Prostate gland (tissue), 2 donors: ENCODE results near the gene CCSER1. TPM values are rescaled to one million over a fixed set of nuclear protein-coding genes. Genes with fewer than 3 reads are reported as not detected.

ENCODE experiments used
- DNase-seq: peaks from one replicate; pipeline ENCODE4 v3.0.0-alpha.2; 2019; ENCODE audit warnings: low spot score
- H3K27ac ChIP-seq, 2 donors: fragments of 200-600 bp; sonication (generic); 2 replicates each; pipeline ENCODE4 v1.5.1; 2017 to 2019
- H3K27me3 ChIP-seq: fragments of 200-600 bp; sonication (generic); replicated peaks from 2 replicates; pipeline ENCODE4 v1.5.1; 2019; ENCODE audit not compliant: insufficient read depth
- H3K36me3 ChIP-seq, 2 donors: fragments of 200-600 bp; sonication (generic); 1 replicate in 1 of 2; 2 replicates in 1 of 2; pipeline versions ENCODE4 v1.5.1 to v1.8.1; 2017 to 2019
- H3K4me1 ChIP-seq: fragments of 200-600 bp; sonication (generic); replicated peaks from 2 replicates; pipeline ENCODE4 v1.5.1; 2019
- H3K4me3 ChIP-seq, 2 donors: fragments of 200-600 bp; sonication (generic); 2 replicates each; pipeline ENCODE4 v1.5.1; 2017 to 2019
- H3K9me3 ChIP-seq: fragments of 200-600 bp; sonication (generic); 2 replicates; pipeline ENCODE4 v1.5.1; 2017
- POLR2A ChIP-seq: fragments of 450-650 bp; IDR thresholded peaks from one replicate; pipeline ENCODE4 v1.6.1; 2016; ENCODE audit warnings: antibody characterized with exemption, mild to moderate bottlenecking
- POLR2AphosphoS5 ChIP-seq: sonication (generic); formaldehyde crosslinking; IDR thresholded peaks from one replicate; pipeline ENCODE4 v1.6.1; 2017; ENCODE audit warnings: antibody characterized with exemption
- WGBS: methylation state at CpG from one replicate; pipeline ENCODE4 v1.1.5; 2018; 5-methylcytosine and 5-hydroxymethylcytosine counted together
- intact Hi-C: fragments of 100-400 bp; cut with DNase I; formaldehyde crosslinking; loops from one replicate; pipeline ENCODE4 v1.14.2; 2022
- total RNA-seq, 2 donors: library from RNA; depleted of rRNA; stranded (reverse); fragments of >200 nt; gene quantifications; one replicate each; pipeline ENCODE4 v1.1.0, GENCODE V29; 2016
- TF ChIP-seq, protein P1 (sequence below), 4 experiments: fragments of 200-600 bp in 2 of 4; fragments of 450-650 bp in 2 of 4; sonication (generic) in 2 of 4; IDR thresholded peaks; 1 replicate in 3 of 4; 2 replicates in 1 of 4; pipeline ENCODE4 v1.5.1; 2016 to 2019; ENCODE audit warnings: antibody characterized with exemption in 4 of 4, mild to moderate bottlenecking in 2 of 4, moderate library complexity in 2 of 4

CCSER1 gene
- total RNA-seq, 2 donors from 2014 or later: 11.9 to 32.2 TPM

DNA sequence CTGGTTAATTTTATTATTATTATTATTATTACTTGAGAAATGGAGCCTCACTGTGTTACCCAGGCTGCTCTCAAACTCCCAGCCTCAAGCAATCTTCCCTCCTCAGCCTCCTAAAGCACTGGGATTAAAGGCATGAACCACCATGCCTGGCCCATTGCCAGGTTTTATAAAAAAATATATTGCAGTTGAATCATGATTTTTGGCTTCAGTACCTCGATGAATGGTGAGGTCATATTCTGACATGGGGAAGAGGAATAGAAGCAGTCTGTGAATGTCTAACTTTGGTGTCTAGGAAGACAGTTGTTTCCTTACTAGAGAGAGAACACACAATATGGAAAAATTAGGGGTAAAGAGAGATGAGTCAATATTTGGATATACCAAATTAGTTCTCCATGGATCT, 32.0 kb downstream of the CCSER1 start:
- H3K4me1 ChIP-seq: no peaks in the 10 kb centered on the region
- no peaks in the 10 kb centered on the region for H3K9me3 ChIP-seq
- 77% methylated on average over 1 of the region's 1 CpG for WGBS
- intact Hi-C loops: no loop called here
- no peak overlapping the region for H3K27ac ChIP-seq
- no peaks in the 10 kb centered on the region for H3K36me3 ChIP-seq
- no peak for DNase-seq
- no peak overlapping the region for H3K4me3 ChIP-seq
- TF ChIP-seq POLR2AphosphoS5: no peak
- TF ChIP-seq, protein P1, sequence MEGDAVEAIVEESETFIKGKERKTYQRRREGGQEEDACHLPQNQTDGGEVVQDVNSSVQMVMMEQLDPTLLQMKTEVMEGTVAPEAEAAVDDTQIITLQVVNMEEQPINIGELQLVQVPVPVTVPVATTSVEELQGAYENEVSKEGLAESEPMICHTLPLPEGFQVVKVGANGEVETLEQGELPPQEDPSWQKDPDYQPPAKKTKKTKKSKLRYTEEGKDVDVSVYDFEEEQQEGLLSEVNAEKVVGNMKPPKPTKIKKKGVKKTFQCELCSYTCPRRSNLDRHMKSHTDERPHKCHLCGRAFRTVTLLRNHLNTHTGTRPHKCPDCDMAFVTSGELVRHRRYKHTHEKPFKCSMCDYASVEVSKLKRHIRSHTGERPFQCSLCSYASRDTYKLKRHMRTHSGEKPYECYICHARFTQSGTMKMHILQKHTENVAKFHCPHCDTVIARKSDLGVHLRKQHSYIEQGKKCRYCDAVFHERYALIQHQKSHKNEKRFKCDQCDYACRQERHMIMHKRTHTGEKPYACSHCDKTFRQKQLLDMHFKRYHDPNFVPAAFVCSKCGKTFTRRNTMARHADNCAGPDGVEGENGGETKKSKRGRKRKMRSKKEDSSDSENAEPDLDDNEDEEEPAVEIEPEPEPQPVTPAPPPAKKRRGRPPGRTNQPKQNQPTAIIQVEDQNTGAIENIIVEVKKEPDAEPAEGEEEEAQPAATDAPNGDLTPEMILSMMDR (IDR thresholded peaks at IDR 0.05): no peak
- no peak for TF ChIP-seq POLR2A
- no peaks in the 10 kb centered on the region for H3K27me3 ChIP-seq

DNA sequence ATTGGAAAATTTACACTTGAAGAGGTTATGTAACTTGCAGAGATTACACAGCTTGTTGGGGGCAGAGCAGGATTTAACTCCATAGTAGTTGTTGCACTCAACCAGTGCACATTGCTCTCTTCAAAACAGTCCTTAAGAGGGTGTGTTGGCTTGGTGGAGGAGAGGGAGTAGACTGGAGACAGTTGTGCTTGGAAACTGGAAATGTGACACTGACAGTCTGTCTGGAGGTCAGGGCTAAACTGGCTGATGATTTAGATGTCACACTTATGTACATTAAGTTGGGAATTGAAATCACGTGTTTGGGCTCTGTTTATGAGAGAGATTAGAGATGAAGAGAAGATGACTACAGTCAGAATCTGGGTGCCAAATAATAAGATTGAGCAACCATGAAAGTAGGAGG, 32.9 kb downstream of the CCSER1 start:
- Histone ChIP-seq H3K27me3 (no peaks in the 10 kb centered on the region), H3K27ac (no peak overlapping the region), H3K36me3 (no peaks in the 10 kb centered on the region), H3K4me3 (no peak overlapping the region), H3K9me3 (no peaks in the 10 kb centered on the region), H3K4me1 (no peaks in the 10 kb centered on the region)
- intact Hi-C loops: no loop called here
- DNase-seq: no peak
- WGBS: 59% methylated on average over 1 of the region's 1 CpG
- no peak for TF ChIP-seq POLR2A
- no peak for TF ChIP-seq POLR2AphosphoS5
- TF ChIP-seq, protein P1 (IDR thresholded peaks at IDR 0.05): no peak

DNA sequence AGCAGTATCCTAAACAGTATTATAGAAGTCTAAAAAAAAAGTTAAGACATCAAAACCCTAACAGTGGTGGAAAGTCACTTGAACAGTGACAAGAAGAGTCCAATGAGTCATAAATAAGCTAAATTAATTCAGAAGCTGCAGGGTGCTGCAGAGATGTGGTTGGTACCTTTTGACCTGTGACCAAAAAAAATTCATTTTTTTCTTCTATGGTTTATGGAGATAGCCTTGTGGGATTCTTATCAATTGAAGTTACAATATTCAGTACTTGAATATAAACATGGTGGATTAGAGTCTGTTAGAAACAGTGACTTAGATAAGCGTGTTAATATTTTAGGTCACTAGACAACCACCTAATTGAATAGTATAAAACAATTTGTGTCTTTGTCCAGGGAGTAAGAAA, 35.4 kb downstream of the CCSER1 start:
- Histone ChIP-seq H3K9me3 (no peaks in the 10 kb centered on the region), H3K27me3 (no peaks in the 10 kb centered on the region), H3K4me3 (no peak overlapping the region), H3K36me3 (no peaks in the 10 kb centered on the region), H3K27ac (no peak overlapping the region), H3K4me1 (no peaks in the 10 kb centered on the region)
- TF ChIP-seq POLR2AphosphoS5: no peak
- TF ChIP-seq, protein P1 (IDR thresholded peaks at IDR 0.05): no peak
- TF ChIP-seq POLR2A: no peak
- DNase-seq: no peak
- intact Hi-C loops: no loop called here
- WGBS: 98% methylated on average over 1 of the region's 1 CpG

DNA sequence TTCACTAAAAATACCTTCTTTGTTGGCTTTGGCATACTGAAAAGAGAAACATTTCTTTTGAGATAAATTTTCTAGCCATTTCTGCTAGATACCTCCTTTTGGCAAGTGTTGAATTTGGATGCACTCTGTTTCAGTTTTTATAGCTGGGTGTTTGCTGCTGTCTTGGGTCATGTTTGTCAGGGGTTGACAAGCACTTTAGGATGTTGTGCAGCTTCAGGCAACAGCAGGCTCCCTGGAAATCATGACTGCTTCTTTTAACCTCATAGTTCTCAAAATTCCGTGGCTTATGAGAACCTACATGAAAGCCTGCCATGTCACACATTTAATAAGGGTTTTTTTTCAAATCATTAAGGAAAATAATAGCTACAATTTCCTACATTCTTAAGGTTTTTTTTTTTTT, 36.7 kb downstream of the CCSER1 start:
- WGBS: 57% methylated on average over 1 of the region's 1 CpG
- H3K4me3 ChIP-seq: no peak overlapping the region
- no peaks in the 10 kb centered on the region for H3K9me3 ChIP-seq
- DNase-seq: no peak
- intact Hi-C loops: no loop called here
- TF ChIP-seq, protein P1 (IDR thresholded peaks at IDR 0.05): no peak
- TF ChIP-seq POLR2AphosphoS5 (no peak), POLR2A (no peak)
- no peak overlapping the region for H3K27ac ChIP-seq
- H3K27me3 ChIP-seq: no peaks in the 10 kb centered on the region
- no peaks in the 10 kb centered on the region for H3K36me3 ChIP-seq
- no peaks in the 10 kb centered on the region for H3K4me1 ChIP-seq

DNA sequence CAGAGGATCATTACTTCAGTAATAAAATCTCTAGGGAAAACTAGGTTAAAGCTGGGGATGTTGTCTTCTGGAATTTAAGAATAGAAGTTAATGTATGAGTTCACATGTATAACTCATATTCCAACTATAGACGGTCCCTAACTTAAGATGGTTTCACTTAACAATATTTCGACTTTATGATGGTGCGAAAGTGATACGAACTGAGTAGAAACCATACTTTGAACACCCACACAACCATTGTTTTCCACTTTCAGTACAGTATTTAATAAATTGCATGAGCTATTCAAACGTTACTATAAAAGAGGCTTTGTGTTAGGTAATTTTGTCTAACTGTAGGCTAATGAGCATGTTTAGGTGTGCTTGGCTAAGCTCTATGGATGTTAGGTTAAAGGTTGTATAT, 38.7 kb downstream of the CCSER1 start:
- Histone ChIP-seq H3K27me3 (no peaks in the 10 kb centered on the region), H3K9me3 (no peaks in the 10 kb centered on the region), H3K4me1 (no peaks in the 10 kb centered on the region), H3K36me3 (no peaks in the 10 kb centered on the region), H3K27ac (no peak overlapping the region), H3K4me3 (no peak overlapping the region)
- TF ChIP-seq, protein P1 (IDR thresholded peaks at IDR 0.05): no peak
- no peak for TF ChIP-seq POLR2AphosphoS5
- TF ChIP-seq POLR2A: no peak
- intact Hi-C loops: no loop called here
- DNase-seq: no peak
- WGBS: 83% methylated on average over 5 of the region's 5 CpGs
